ENCODE measurements around the gene SYT8.

The SYT8 gene

DNA sequence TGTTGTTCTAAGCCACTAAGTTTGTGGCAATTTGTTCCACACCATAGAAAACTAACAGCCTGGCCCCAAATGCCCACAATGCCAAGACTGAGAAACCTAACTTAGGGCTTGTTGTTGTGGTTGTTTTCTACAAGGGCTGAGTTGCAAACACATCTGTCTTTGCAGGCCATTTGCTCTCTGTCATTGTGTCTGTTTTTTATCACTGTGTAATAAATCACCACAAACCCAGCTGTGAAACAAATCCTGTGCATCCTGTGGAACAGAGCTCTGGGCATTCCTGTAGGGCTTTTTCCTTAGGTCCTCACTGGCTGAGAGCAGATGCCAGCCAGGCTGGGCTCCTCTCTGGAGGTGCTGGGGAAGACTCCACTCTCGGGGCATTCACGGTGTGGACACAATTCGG, 15.7 kb upstream of the SYT8 start:
- no peak for DNase-seq (ENCODE audit: low read depth)

DNA sequence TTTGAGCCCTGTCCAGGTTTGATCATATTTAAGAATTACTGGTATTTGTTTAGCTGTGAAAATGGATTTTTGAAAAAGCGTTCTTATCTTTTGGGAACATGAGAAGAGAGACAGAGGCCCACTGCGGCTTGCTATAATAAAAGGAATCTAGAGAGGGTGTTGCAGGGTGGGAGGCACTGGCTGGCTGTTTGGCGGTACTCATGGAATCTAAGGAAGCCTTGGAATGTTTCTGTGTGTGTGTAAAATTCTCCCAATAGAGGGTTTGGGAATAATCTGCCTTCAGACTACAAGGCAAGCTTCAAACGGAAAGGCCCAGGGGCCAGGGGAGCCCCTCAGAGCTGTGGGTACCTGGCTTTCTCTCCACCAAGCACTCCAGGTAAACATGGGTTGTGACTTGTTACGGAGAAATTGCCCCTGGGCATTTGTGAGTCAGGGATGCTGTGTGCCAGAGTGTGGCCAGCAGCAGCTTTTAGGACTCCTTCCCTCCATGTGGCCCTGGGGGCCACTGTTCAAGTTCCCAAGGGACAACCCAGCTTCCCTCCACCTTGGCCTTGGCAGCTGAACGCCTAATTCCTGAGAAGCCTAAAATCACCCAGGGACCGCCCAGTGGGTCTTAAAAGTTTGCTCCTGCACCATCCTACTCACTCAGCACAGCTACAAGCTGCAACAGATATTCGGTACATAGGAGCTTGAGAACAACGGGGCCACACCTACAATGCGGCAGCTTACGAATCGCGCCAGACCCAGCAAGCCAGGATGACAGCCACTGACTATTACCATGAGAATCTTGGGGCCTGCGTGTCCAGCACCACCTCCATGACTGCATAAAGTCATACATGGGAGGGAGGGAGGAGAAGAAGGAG, 14.1 kb upstream of the SYT8 start:
- DNase-seq (ENCODE audit: low read depth), result no peak

- no peak for DNase-seq (ENCODE audit: low read depth)
Measured at GRCh38 chr11:1821562-1821961, 13.2 kb upstream of the SYT8 start.

GRCh38 chr11:1822648-1823375, 12.0 kb upstream of the SYT8 start:
- DNase-seq (ENCODE audit: low read depth), result no peak

GRCh38 chr11:1823376-1824220, 11.2 kb upstream of the SYT8 start:
- DNase-seq (ENCODE audit: low read depth), result no peak

- DNase-seq (ENCODE audit: low read depth), result no peak
Measured at GRCh38 chr11:1824221-1825038, 10.4 kb upstream of the SYT8 start.

- no peak for DNase-seq (ENCODE audit: low read depth)
Measured at GRCh38 chr11:1825039-1825740, 9.6 kb upstream of the SYT8 start.

- DNase-seq (ENCODE audit: low read depth), result no peak
Measured at GRCh38 chr11:1825785-1826451, 8.9 kb upstream of the SYT8 start.

DNA sequence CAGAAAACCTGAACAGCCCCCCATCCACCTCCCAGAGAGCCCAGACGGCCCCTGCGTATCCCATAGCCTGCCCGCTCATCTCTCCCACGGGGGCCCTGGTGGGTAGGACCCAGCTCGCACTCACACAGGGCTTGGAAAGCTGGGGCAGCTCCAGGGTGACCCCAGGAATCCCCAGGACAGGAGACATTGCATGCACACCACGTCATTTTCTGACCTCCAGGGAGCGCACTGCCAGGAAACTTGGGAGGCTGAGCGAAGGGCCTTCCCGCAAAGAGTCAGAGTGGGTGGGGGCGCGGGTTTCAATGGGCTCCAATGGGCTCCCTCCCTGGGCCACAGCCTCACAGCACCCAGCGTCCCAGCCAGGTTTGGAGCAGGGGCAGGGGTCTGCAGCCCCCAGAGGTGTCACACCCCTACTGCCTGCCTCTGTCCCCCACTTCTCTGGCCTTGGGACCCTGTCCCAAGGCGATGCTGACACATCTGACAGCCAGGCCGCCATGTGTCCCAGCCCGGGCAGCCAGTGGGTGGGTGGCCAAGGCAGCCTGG, 8.2 kb upstream of the SYT8 start:
- DNase-seq (ENCODE audit: low read depth), result no peak

- DNase-seq (ENCODE audit: low read depth), result no peak
Measured at GRCh38 chr11:1827095-1827813, 7.5 kb upstream of the SYT8 start.

DNA sequence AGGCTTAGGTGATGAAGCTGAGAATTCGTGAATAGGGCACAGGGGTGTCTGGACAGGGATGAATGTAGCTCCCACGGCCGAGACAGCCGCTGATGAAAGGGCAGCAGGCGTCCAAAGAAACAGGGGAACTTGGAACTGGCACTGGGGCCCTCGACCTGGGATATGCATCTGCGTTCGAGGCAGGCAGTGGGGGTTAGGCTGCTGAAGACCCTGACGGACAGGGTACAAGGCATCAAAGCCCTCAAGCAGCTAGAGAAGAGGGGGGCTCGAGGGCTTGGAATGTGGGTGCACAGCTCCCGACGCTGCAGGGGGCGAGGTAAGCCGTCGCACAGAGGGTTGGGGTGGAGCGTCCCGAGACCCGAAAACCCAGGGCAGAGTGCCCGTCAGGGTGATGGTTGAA, 6.9 kb upstream of the SYT8 start:
- DNase-seq (ENCODE audit: low read depth), result no peak

DNA sequence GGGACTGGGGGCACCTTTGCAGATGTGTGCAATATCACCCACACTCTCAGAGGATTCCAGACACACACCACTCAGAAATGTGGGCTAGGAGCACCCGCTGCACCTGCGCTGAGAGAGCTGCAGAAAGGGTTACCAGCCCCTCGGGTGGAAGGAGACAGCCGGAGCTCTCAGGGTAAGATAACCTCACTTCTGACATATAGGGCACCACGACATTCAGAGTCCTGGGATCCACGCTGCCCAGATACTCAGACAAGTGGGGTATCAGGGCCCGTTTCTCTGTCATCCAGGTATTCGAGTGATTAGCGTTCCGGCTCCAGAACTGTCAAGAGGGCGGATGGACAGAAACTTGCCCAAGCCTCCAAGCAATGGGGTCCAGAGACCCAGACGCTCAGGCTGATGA, 6.2 kb upstream of the SYT8 start:
- DNase-seq (ENCODE audit: low read depth), result no peak

- DNase-seq (ENCODE audit: low read depth), result no peak
Measured at GRCh38 chr11:1829039-1829820, 5.6 kb upstream of the SYT8 start.

- DNase-seq (ENCODE audit: low read depth), result no peak
Measured at GRCh38 chr11:1830004-1830321, 4.8 kb upstream of the SYT8 start.

DNA sequence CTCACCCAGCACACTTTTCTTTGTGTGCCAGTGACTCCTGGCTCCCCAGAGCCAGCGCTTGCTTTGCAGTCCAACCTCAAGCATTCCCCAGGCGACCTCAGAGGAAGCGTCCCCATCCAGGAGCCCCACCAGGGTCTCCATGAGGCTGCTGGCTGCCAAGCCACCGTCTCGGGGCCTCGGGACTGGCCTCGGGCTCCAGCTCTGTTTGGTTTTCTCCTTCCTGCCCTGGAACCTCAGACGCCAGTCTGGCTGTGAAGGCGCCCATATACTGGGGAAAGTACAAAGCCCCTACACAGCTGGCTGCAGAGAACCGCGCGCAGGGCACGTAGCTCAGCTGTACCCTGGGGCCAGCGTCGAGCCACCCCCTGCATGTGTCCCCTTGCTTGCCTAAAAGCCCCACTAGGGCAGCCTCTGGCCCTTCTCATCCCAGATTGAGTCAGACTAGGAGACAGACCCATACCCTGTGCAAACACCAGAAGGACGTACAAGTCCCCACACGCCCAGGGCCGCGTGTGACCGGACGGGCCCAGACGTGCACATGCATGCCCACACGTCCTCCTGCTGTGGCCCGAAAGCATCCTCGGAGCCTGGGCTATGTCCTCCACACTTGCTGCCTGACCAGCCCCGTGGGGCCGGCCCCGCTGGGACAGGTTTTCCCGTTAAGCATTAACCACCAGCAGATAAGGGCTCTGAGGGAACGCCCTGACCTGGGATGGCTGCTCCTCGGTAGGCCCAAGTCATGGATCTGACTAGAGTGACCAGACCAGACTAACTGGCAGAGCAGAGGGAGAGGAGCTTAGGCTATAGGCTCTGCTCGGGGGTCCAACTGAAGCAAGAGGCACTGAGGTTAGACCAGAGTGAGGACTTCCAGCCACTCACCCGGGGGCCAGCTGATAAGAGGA, 4.2 kb upstream of the SYT8 start:
- no peak for DNase-seq (ENCODE audit: low read depth)

DNA sequence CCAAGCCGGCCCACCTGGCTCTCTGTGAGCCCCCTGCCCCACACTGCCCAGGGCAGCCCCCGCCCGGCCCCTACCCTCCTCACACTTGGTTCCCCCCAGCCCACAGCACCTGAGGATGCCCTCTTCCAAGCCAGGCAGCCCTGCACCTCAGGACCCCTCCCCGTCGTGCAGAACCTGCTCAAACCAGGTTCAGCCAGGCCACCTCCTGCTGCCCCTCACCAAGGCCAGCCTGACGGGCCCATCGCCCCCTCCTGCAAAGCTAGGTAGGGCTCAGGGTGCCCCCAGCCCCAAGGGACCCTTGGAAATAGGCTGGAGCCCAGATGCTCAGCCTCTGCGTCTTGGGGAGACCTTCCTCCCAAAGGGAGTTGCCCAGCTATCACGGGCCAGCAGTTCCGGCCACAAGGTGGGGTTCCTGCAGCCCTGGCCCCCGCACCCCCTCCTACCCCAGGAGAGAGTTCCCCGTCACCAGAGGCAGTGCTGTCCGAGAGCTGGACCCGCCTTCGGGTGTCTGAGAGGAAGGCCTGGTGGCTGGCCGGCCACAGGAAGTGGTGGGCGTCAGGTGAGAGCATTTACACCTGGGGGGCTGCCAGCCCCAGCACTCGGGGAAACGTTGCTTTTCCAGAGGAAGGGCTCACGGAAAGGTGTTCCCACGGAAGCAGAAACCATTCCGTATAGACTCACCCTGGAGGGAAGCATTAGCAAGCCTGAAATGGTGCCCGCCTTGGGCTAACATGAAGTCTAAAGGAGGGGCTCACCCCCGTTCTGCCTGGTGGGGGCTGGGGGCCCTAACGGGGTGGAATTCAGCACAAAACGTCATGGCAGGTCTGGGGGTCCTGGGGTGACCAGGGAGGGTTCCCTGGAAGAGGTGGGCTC, 3.2 kb upstream of the SYT8 start:
- no peak for DNase-seq (ENCODE audit: low read depth)
